SU-DHL-6 (cell line): ENCODE data around the gene CARD19.

Experiments used
- H2AFZ ChIP-seq: fragments of 200-600 bp; sonication (generic); 2 replicates; pipeline ENCODE4 v1.6.1; 2014; ENCODE audit warnings: low read depth, mild to moderate bottlenecking, moderate library complexity, mixed read lengths, antibody characterized with exemption, low read length; ENCODE audit not compliant: severe bottlenecking
- H3F3A ChIP-seq: fragments of 200-600 bp; shearing (Covaris generic); 2 replicates; pipeline ENCODE4 v1.6.0; 2016; ENCODE audit warnings: antibody characterized with exemption, mild to moderate bottlenecking; ENCODE audit not compliant: insufficient read depth
- H3K27ac ChIP-seq: fragments of 200-600 bp; sonication (generic); 2 replicates; pipeline ENCODE4 v1.5.1; 2016; ENCODE audit warnings: low read depth, mild to moderate bottlenecking, low read length, moderate library complexity, mixed read lengths
- H3K27me3 ChIP-seq: fragments of 200-600 bp; sonication (generic), shearing (Covaris generic); 2 replicates; pipeline ENCODE4 v1.6.0; 2014; ENCODE audit warnings: mild to moderate bottlenecking, low read length
- H3K36me3 ChIP-seq: fragments of 200-600 bp; sonication (generic); 2 replicates; pipeline ENCODE4 v1.6.1; 2014; ENCODE audit warnings: mild to moderate bottlenecking, low read length, mixed read lengths
- H3K4me2 ChIP-seq: fragments of 300-600, 200-600 bp; shearing (Covaris generic), sonication (generic); 2 replicates; pipeline ENCODE4 v1.6.0; 2014; ENCODE audit warnings: low read length, low read depth, mild to moderate bottlenecking; ENCODE audit not compliant: poor library complexity, severe bottlenecking
- H3K4me3 ChIP-seq: fragments of 200-600 bp; sonication (generic); 2 replicates; pipeline ENCODE4 v1.5.1; 2014; ENCODE audit warnings: antibody characterized with exemption, low read length, mild to moderate bottlenecking, mixed read lengths; ENCODE audit not compliant: insufficient read depth, poor library complexity, severe bottlenecking
- H3K79me2 ChIP-seq: fragments of 200-600 bp; sonication (generic); 2 replicates; pipeline ENCODE4 v1.6.1; 2014; ENCODE audit warnings: mild to moderate bottlenecking, low read length, moderate library complexity; ENCODE audit not compliant: insufficient read depth
- H3K9ac ChIP-seq: fragments of 200-600 bp; sonication (generic); 2 replicates; pipeline ENCODE4 v1.7.0; 2014; ENCODE audit warnings: mild to moderate bottlenecking, low read length
- H3K9me2 ChIP-seq: fragments of 200-600 bp; sonication (generic); replicated peaks from 2 replicates; pipeline ENCODE4 v1.6.1; 2014; ENCODE audit warnings: low read length; ENCODE audit not compliant: insufficient read depth
- H3K9me3 ChIP-seq: fragments of 200-600 bp; sonication (generic); 2 replicates; pipeline ENCODE4 v1.6.1; 2014; ENCODE audit warnings: low read length, mixed read lengths; ENCODE audit not compliant: insufficient read depth
- H4K20me1 ChIP-seq: fragments of 200-600 bp; sonication (generic); 2 replicates; pipeline ENCODE4 v1.6.1; 2014; ENCODE audit warnings: low read depth, mild to moderate bottlenecking, antibody characterized with exemption, low read length, moderate library complexity, mixed read lengths
- EZH2phosphoT487 ChIP-seq: fragments of 200-600 bp; sonication (generic), shearing (Covaris generic); conservative IDR thresholded peaks from 2 replicates; pipeline ENCODE4 v1.6.1; 2018; ENCODE audit warnings: mild to moderate bottlenecking, antibody characterized with exemption, low read length, moderate library complexity, mixed read lengths
- TF ChIP-seq, protein P1 (sequence below): fragments of 200-600 bp; sonication (generic); IDR thresholded peaks from one replicate; pipeline ENCODE4 v1.5.1; 2017; ENCODE audit warnings: antibody characterized with exemption, mild to moderate bottlenecking, low read length, moderate library complexity; ENCODE audit not compliant: insufficient read depth, poor library complexity, severe bottlenecking

CARD19 gene

DNA sequence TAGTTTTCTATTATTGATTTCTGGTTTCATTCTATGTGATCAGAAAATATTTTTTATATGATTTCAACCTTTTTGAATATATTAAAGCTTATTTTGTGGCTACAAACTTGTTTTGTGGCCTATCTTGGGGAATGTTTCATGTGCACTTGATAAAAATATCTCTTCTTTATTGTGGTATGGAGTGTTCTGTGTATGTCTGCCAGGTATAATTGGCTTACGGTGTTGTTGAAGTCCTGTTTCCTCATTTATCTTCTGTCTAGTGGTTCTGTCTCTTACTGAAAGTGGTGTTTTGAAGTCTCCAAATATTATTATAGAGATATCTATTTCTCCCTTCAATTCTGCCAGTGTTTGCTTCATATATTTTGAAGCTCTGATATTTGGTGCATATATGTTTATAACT lies 9.6 kb downstream of the CARD19 start:
- H3K27ac ChIP-seq = no peak overlapping the region
- no peaks in the 10 kb centered on the region for H3K9me3 ChIP-seq
- H3K36me3 ChIP-seq = no peaks in the 10 kb centered on the region
- no peaks in the 10 kb centered on the region for H3K9me2 ChIP-seq
- TF ChIP-seq EZH2phosphoT487 = no peak
- TF ChIP-seq, protein P1, sequence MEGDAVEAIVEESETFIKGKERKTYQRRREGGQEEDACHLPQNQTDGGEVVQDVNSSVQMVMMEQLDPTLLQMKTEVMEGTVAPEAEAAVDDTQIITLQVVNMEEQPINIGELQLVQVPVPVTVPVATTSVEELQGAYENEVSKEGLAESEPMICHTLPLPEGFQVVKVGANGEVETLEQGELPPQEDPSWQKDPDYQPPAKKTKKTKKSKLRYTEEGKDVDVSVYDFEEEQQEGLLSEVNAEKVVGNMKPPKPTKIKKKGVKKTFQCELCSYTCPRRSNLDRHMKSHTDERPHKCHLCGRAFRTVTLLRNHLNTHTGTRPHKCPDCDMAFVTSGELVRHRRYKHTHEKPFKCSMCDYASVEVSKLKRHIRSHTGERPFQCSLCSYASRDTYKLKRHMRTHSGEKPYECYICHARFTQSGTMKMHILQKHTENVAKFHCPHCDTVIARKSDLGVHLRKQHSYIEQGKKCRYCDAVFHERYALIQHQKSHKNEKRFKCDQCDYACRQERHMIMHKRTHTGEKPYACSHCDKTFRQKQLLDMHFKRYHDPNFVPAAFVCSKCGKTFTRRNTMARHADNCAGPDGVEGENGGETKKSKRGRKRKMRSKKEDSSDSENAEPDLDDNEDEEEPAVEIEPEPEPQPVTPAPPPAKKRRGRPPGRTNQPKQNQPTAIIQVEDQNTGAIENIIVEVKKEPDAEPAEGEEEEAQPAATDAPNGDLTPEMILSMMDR = no peak
- no peak overlapping the region for H3K9ac ChIP-seq
- H3K4me3 ChIP-seq = no peak overlapping the region
- no peaks in the 10 kb centered on the region for H4K20me1 ChIP-seq
- no peaks in the 10 kb centered on the region for H3F3A ChIP-seq
- no peak overlapping the region for H3K4me2 ChIP-seq
- H3K27me3 ChIP-seq = no peaks in the 10 kb centered on the region
- H2AFZ ChIP-seq = no peak overlapping the region
- no peaks in the 10 kb centered on the region for H3K79me2 ChIP-seq

DNA sequence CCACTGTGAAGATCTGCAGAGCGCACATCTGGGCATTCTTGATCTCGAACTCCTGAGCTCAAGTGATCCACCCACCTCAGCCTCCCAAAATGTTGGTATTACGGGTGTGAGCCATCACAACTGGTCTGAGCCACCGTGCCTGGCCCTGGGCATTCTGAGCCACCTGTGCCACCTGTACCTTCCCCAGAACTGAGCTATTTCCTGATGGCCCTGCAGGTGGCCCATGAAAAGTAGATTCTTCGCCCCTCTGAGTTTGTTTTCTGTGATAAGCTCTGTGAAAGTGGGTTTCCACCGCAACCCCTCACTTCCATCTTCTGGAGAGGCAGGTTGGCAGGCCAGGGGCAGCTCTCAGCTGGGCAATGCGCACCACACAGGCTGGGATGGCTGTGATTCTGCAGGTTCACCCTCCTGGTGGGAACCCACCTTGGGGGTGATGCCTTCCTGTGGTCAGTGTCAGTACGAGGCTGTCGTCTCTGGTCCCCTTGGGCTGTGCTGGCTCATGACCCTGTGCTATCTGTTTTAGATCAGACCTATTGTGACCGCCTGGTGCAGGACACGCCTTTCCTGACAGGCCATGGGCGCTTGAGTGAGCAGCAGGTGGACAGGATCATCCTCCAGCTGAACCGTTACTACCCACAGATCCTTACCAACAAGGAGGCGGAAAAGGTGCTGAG lies 11.3 kb downstream of the CARD19 start:
- Histone ChIP-seq H3K27me3 (no peaks in the 10 kb centered on the region), H4K20me1 (no peaks in the 10 kb centered on the region), H3K9me3 (no peaks in the 10 kb centered on the region), H3K4me2 (no peak overlapping the region), H3K4me3 (no peak overlapping the region), H2AFZ (no peak overlapping the region), H3K9ac (no peak overlapping the region), H3F3A (no peaks in the 10 kb centered on the region), H3K79me2 (no peaks in the 10 kb centered on the region), H3K27ac (no peak overlapping the region), H3K36me3 (no peaks in the 10 kb centered on the region), H3K9me2 (no peaks in the 10 kb centered on the region)
- TF ChIP-seq EZH2phosphoT487 = no peak
- TF ChIP-seq, protein P1 = no peak

DNA sequence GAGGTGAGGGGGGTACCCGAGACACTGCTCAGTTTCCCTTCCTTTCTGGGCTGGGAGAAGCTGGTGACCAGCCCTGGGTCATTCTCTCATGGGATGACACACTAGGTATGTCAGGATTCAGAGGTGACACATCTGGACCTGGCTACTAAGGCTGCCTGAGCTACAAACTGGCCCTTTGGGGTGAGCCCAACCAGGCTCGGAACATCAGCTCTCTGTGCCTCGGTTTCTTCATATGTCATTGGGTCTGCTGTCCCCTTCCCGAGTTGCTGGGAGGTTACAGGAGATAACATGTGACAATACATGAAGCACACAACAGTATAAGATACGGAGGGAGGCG lies 11.8 kb downstream of the CARD19 start:
- Histone ChIP-seq H3K9ac (no peak overlapping the region), H3K9me3 (no peaks in the 10 kb centered on the region), H3K4me3 (no peak overlapping the region), H3F3A (no peaks in the 10 kb centered on the region), H2AFZ (no peak overlapping the region), H3K36me3 (no peaks in the 10 kb centered on the region), H4K20me1 (no peaks in the 10 kb centered on the region), H3K4me2 (no peak overlapping the region), H3K27ac (no peak overlapping the region), H3K27me3 (no peaks in the 10 kb centered on the region), H3K79me2 (no peaks in the 10 kb centered on the region), H3K9me2 (no peaks in the 10 kb centered on the region)
- TF ChIP-seq, protein P1 = no peak
- no peak for TF ChIP-seq EZH2phosphoT487
